GM21515 (cell line): ENCODE data around the gene MOV10.

Experiments
- ATAC-seq: cut with Tn5 transposase; IDR thresholded peaks from one replicate; pipeline ENCODE4 v1.9.1; 2021; ENCODE audit not compliant: unreplicated experiment

Gene MOV10

DNA sequence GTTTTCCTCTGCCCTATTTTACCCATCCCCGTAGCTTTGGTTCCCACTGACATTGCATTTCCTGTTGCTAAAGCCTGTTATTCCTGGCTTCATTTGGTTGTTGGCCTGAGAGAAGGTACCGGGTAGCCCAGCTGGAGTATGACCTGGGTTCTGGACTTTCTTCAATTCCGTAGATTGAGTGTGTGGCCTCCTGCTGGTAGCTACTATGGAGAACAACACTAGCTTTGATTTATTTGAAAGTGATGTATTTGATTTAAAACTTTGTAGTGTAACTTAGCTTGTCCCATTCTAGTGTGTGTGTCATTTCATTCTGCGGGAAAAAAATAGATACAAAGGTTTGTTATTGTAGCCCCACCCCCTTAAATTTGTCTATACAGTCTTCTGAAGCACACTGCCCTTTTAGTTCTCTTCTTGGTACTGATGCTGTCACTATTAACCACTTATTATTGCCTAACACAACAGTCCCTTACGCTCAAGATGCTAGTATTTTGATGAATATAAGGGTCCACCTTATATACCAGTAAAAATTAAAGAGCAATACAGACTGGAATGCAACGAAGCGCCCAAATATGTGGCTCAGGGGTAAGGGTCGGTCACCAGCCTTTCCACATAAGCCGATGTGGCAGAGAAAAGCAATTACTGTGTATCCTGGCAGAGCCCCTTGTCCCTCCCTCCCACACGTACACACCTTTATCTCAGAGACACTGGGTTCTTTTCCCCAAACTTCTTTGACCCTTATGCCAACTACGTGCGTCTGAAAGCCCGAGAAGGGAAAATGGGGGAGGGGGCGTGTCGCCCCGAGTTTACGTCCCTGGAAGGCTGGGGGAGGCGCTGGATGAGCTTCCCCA is 643 bp upstream of the MOV10 start:
- no peak for ATAC-seq

DNA sequence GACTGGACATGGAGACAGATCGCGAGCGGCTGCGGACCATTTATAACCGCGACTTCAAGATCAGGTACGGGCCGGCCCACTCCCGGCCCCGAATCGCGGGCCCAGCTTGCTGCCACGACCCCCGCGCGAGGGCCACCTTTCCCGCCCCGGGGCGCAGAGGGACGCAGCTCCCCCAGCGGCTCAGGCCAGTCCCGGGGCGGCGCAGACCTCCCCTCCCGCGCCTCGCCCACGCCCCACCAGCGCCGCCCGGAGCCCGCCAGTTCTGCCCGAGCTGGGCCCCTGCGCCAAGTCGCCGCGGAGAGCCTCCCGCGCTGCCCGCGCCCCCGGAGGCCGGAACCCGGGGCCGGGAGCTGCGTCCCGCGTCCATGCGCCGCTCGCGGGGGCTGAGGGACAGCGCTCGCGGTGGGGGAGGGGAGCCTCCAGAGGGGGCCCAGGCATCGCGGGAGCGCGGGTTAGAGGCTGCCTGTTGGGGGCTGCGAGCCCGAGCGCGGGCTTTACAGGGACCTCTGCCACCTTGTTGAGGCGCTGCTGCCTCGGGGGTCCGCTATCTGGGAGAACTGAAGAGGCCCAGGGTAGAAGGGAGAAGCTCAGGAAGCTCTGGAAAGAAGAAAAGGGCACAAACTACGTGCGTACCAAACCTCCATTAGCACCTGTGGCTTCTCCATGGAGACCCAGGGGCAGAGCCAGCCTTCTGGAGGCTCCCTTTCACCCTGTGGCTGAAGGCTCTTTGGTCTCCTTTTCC is 698 bp downstream of the MOV10 start:
- peak; percentile 38 for ATAC-seq

DNA sequence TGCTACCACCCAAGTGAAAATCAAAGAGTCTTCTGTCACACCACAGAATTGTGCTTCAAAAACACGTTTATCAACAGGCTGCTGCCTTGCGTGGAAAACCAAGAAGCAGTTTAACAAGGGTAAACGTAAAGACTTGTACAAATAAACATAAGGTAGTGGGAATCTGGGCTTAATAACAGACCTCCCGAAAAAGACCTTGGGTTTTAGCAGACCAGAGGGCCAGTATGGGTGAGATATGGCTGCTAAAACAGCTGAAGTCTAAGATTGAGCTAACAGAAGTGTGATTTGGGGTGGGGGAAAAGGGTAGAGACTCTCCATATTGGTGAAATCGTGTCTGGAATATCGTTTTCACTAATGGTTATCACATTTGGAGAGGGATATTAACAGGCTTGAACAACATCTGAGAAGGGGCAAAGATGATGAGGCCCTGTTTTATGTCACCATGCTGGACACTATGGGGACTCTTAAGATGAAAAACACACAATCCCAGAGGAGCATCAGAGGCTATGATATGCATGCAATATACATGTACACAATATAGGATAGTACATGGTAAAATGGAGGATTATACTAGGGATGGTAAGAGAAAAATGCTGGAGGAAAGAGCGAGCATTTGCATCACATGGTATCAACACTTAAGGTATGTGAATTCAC is 1.4 kb downstream of the MOV10 start:
- no peak for ATAC-seq

GRCh38 chr1:112676543-112676942 is 2.1 kb downstream of the MOV10 start:
- no peak for ATAC-seq

- ATAC-seq = no peak
These were observed 3.0 kb downstream of the MOV10 start for GRCh38 chr1:112677501-112677900.

- no peak for ATAC-seq
These were observed 4.1 kb downstream of the MOV10 start for GRCh38 chr1:112678605-112679004.

DNA sequence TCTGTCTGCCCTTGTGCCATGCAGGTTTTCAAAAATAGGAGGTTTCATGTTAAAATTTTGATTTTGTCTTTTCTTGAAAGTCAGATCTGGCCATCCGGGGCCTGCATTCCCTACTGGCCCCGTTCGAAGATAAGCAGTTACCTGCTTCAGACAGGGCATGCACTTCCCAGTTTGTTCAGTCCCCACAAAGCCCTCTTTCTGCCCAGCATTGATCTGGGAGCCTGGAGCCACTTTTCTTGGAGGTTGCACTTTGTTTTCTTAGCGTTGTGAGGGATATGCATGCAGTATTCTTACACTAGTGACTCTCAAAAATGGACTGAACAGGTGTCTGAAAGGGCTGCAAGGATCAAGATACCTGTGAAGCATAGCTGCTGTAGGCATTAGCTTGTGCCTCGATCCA is 11.5 kb downstream of the MOV10 start:
- no peak for ATAC-seq

- ATAC-seq = no peak
These were observed 12.0 kb downstream of the MOV10 start for GRCh38 chr1:112686417-112686816.

GRCh38 chr1:112686835-112687234 is 12.4 kb downstream of the MOV10 start:
- no peak for ATAC-seq

DNA sequence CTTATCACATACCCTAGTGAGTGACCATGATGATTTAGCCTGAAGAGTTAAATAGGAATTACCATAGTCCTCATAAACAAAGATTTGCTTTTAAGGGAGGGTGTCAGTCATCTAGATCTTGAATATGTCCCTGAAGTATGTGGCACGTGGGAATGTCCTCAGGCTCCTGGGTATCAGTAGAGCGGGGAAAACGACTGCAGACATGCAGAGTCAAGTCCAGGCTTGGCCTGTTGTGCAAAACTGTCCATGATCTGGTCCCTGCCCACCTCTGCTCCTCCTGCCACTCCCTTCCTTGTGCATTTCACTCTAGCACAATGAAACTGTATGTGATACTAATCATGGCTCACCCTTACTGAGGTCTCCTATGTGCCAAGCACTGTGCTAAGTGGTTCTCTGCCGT is 12.9 kb downstream of the MOV10 start:
- ATAC-seq = no peak

DNA sequence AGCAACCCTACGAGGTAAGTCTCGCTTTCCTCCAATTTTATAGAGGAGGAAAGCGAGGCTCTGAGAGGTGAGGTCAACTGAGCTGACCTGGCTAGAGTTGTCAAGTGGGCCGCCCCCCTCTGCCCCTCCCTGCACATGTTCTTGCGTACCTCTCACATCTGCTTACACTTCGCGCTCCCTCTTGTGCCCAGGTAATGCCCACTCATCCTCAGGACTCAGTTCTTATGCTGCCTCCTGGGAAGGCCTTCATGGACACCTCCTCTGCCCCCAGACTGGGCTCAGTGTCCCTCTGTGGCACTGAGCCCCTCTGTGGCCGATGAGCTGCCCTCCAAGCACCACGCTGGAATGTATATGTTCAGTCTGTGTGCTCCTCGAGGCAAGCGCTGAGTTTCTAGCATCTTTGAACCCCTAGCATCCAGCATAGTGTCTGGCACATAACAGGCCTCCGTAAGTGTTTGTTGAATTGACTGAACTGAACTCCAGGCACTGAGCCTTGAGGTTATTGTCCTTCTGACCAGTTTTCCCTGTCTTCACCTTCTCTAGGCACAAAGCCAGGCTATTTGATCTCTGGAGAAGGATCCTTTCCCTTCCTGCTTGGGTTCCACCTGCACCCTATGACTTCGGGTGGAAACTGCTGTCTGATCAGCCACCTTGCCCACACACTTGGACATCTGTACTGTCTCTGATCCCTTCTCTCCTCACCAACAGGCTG is 13.5 kb downstream of the MOV10 start:
- no peak for ATAC-seq

DNA sequence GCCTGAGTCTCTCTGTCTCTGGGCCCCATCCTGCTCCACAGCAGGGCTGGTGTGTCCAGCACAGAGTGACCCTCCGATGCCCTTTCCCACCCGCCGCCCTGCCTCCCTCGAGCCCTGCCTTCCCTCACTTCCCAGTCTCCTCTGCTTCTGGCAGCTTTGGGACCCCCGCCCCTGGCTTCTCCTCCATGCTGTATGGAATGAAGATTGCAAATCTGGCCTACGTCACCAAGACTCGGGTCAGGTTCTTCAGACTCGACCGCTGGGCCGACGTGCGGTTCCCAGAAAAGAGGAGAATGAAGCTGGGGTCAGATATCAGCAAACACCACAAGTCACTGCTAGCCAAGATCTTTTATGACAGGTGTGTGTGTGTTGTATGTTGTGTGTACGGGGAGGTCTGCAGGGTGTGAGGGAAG is 14.3 kb downstream of the MOV10 start:
- no peak for ATAC-seq

DNA sequence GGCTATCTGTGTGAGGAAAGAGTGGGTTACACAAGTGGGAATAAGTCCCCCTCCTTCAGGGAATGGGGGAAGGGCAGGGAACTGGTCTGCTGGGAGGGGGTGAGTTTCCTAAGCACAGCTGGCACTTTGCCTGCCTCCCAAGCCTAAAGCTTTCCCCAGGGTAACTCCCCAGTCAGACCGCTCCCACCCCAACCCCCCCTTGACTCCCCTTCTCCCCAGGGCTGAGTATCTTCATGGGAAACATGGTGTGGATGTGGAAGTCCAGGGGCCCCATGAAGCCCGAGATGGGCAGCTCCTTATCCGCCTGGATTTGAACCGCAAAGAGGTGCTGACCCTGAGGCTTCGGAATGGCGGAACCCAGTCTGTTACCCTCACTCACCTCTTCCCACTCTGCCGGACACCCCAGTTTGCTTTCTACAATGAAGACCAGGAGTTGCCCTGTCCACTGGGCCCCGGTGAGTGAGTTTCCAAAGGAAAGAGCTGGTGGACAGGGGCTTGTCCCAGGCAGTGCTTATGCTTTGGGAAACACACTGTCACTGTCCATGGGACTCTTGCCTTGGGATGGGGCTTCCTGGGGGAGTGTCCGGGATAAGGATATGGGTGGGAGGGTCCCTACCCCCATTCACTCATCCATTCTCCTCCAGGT is 14.9 kb downstream of the MOV10 start:
- ATAC-seq = no peak

- no peak for ATAC-seq
These were observed 15.4 kb downstream of the MOV10 start for GRCh38 chr1:112689842-112690237.

DNA sequence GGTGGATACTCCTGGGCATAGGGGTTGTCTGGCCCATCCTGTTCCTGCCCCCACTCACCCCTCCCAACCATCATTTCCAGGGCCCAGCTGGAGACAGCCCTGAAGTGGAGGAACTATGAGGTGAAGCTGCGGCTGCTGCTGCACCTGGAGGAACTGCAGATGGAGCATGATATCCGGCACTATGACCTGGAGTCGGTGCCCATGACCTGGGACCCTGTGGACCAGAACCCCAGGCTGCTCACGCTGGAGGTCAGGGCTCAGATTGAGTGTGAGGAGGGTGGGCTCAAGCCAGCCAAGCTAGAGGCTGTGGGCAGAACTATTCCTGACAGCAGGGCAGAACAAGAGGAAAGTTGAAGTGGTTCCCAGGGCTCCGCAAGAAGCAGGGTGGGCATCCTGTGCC is 18.2 kb downstream of the MOV10 start:
- ATAC-seq = no peak

DNA sequence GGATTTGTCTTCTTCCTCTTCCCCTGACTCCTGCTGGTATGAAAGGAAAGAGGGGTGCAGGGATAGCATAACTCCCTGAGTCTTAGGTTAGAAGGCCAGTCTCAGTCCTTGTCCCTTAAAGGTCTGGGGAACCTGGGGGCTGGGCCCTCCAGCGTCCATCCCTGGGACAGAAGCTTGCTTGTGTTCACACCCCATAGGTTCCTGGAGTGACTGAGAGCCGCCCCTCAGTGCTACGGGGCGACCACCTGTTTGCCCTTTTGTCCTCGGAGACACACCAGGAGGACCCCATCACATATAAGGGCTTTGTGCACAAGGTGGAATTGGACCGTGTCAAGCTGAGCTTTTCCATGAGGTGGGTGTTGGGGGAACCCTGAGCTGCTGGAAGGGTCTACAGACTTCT is 19.4 kb downstream of the MOV10 start:
- no peak for ATAC-seq

DNA sequence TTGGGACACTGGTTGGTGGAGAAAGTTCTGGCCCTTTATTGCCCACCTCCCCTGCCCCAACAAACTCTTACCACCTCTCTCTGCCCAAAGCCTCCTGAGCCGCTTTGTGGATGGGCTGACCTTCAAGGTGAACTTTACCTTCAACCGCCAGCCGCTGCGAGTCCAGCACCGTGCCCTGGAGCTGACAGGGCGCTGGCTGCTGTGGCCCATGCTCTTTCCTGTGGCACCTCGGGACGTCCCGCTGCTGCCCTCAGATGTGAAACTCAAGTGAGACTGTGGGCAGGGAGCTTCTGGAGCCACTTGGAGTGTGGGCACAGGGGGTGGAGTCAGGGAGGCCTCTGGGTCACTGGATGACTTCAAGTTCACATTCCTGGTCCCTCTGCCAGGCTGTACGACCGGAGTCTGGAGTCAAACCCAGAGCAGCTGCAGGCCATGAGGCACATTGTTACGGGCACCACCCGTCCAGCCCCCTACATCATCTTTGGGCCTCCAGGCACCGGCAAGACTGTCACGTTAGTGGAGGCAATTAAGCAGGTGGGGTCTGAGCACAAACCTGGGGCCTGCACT is 20.0 kb downstream of the MOV10 start:
- no peak for ATAC-seq

- no peak for ATAC-seq
These were observed 20.8 kb downstream of the MOV10 start for GRCh38 chr1:112695276-112695675.

DNA sequence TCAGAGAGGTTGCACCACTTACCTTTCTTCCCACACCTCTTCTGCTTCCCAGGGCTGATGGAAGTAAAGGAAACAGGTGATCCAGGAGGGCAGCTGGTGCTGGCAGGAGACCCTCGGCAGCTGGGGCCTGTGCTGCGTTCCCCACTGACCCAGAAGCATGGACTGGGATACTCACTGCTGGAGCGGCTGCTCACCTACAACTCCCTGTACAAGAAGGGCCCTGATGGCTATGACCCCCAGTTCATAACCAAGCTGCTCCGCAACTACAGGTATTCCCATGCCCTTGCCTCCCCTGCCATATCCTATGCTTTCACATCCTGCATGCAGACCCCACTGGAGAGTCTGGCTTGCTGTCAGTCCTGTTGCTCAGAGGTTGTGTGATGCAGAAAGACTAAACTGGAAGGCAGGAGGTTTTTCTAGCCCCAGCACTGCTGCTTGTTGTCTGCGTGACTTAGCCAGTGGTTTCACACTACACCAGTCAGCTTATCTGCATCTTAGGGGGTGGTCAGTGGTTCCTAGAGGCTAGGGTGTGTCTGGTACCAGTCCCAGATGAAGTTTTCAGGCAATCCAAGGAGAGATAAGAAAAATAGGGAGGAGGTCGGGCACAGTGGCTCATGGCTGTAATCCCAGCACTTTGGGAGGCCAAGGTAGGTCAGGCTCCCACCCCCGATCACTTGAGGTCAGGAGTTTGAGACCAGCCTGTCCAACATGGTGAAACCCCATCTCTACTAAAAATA is 22.3 kb downstream of the MOV10 start:
- no peak for ATAC-seq

GRCh38 chr1:112697781-112698201 is 23.3 kb downstream of the MOV10 start:
- no peak for ATAC-seq
